Neural progenitor cell (in vitro differentiated cells): ENCODE results near the gene ERICH6.

Experiments used
- EZH2 ChIP-seq: fragments of 200-600 bp; sonication (generic); IDR thresholded peaks from 2 replicates; pipeline ENCODE4 v1.6.1; 2017; ENCODE audit warnings: antibody characterized with exemption, mild to moderate bottlenecking, moderate library complexity
- EZH2phosphoT487 ChIP-seq: fragments of 200-600 bp; sonication (generic); IDR thresholded peaks from 2 replicates; pipeline ENCODE4 v1.6.1; 2017; ENCODE audit warnings: antibody characterized with exemption
- TF ChIP-seq, protein P1 (sequence below): fragments of 200-600 bp; sonication (generic); IDR thresholded peaks from 2 replicates; pipeline ENCODE4 v1.5.1; 2017; ENCODE audit warnings: antibody characterized with exemption, mild to moderate bottlenecking

DNA sequence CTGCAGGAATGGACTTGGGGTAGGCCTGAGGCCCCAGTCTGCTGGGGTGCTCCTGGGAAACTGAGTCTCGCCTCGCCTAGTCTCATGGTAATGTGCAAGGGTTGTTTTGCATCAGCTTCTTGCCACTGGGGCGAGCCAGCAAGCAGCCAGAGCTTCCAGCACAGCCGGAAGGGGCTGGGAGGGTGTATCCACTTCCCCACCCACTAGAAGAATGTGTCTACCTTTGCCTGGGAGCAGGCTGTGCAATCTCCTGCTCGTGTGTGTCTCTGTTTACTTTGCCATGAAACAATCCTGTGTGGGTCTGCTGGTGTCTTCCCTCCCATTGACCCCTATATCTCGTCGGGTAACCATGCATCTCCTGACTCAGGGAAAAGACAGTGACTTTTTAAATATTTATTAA lies 21.8 kb upstream of the ERICH6 start:
- TF ChIP-seq EZH2phosphoT487, result no peak
- TF ChIP-seq, protein P1, sequence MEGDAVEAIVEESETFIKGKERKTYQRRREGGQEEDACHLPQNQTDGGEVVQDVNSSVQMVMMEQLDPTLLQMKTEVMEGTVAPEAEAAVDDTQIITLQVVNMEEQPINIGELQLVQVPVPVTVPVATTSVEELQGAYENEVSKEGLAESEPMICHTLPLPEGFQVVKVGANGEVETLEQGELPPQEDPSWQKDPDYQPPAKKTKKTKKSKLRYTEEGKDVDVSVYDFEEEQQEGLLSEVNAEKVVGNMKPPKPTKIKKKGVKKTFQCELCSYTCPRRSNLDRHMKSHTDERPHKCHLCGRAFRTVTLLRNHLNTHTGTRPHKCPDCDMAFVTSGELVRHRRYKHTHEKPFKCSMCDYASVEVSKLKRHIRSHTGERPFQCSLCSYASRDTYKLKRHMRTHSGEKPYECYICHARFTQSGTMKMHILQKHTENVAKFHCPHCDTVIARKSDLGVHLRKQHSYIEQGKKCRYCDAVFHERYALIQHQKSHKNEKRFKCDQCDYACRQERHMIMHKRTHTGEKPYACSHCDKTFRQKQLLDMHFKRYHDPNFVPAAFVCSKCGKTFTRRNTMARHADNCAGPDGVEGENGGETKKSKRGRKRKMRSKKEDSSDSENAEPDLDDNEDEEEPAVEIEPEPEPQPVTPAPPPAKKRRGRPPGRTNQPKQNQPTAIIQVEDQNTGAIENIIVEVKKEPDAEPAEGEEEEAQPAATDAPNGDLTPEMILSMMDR, result no peak
- TF ChIP-seq EZH2, result no peak
